Hepatocyte (in vitro differentiated cells): ENCODE results near the gene SNF8.

Experiments
- CTCF ChIP-seq: fragments of 200-600 bp; sonication (generic); IDR thresholded peaks from 2 replicates; pipeline ENCODE4 v1.5.1; 2016; ENCODE audit warnings: antibody characterized with exemption, mild to moderate bottlenecking; ENCODE audit not compliant: poor library complexity
- EZH2 ChIP-seq: fragments of 200-600 bp; sonication (generic); IDR thresholded peaks from 2 replicates; pipeline ENCODE4 v1.6.1; 2016; ENCODE audit warnings: antibody characterized with exemption, mild to moderate bottlenecking, borderline replicate concordance
- EZH2phosphoT487 ChIP-seq: fragments of 200-600 bp; sonication (generic); IDR thresholded peaks from one replicate; pipeline ENCODE4 v1.6.1; 2018; ENCODE audit warnings: antibody characterized with exemption, mild to moderate bottlenecking, low read depth, moderate library complexity; ENCODE audit not compliant: unreplicated experiment, severe bottlenecking

GRCh38 chr17:48909783-48910182 lies 34.9 kb downstream of the SNF8 start:
- TF ChIP-seq CTCF: no peak
- TF ChIP-seq EZH2: no peak
- no peak for TF ChIP-seq EZH2phosphoT487
